AML-193 (cell line): ENCODE results near the gene COA3.

ENCODE experiments used
- DNase-seq, 2 experiments: peaks; one replicate each; lab custom pipeline; 2025; lab: John Stamatoyannopoulos, UW

Gene COA3

GRCh38 chr17:42751628-42752027, 46.9 kb downstream of the COA3 start:
- DNase-seq: no peak

- DNase-seq: peak in 1 of 2 experiments; percentile 34
Measured at GRCh38 chr17:42750739-42751344, 47.7 kb downstream of the COA3 start.

GRCh38 chr17:42748908-42749798, 49.4 kb downstream of the COA3 start:
- DNase-seq: no peak

GRCh38 chr17:42748202-42748907, 50.1 kb downstream of the COA3 start:
- DNase-seq: no peak
